Measurements from ENCODE around the gene DISC1.

Gene DISC1

DNA sequence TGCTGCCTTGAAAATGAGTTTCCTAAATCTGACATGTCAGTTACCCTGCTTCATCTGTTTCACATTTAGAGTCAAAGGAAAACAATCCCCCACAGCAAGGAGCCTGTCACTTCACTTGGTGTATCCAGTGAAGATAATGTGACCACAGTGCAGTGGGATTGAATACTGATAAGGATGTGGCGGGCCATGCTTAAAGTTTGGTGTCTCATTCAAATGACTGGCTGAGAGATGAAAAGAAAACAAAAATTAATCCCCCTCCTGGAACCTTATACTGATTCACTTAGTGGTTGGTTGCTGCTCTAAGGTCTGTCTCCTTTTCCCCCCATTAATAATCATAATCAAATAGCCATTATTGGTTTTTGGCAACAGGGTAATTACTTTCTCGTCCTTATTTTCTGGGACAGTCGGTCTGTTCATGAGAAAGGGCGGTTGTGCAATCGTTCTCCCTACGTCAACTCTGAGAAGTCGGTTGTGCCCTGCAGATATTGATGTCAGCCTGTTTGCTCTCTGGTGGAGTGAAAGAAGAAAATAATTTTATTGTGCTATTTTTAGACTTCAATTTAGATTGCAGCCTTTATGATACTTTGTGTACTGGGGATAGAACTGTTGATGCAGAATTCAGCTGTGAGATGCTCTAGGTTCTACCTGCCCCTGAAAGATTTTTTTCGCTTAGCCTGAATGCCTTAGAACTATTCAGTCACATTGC is 360.2 kb downstream of the DISC1 start:
- Mint-ChIP-seq H3K27ac (no peak overlapping the region), H3K36me3 (no peaks in the 10 kb centered on the region), H3K9me3 (no peaks in the 10 kb centered on the region), H3K4me1 (no peaks in the 10 kb centered on the region), H3K4me3 (no peak overlapping the region), H3K27me3 (no peaks in the 10 kb centered on the region)
- CTCF ChIA-PET, result no interaction called here
- no peak for DNase-seq

- CTCF ChIA-PET, result no interaction called here
- DNase-seq, result no peak
- Mint-ChIP-seq H3K27me3 (no peaks in the 10 kb centered on the region), H3K4me1 (no peaks in the 10 kb centered on the region), H3K27ac (no peak overlapping the region), H3K9me3 (no peaks in the 10 kb centered on the region), H3K36me3 (no peaks in the 10 kb centered on the region), H3K4me3 (no peak overlapping the region)
These were observed 363.8 kb downstream of the DISC1 start for GRCh38 chr1:231990388-231990787.

DNA sequence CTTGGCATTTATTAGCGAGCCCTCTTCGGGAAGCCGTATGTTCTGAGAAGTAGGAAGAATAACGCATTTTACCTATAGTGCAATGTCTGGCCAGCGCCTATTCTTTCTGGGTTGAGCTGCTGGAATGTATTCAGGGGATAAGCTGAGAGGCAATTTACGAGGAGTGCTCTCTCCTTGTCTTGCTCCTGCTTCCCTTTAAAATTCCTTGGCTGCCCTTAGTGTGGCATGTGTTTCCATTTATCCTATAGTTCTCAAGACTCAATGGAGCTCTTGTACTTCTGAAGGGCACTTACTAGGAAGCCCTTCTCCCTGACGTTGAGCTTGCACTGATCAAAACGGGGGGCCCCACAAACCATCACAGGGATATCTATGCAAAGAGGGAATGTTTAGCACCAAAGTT is 364.6 kb downstream of the DISC1 start:
- no peaks in the 10 kb centered on the region for H3K27me3 Mint-ChIP-seq
- H3K9me3 Mint-ChIP-seq, result no peaks in the 10 kb centered on the region
- no peaks in the 10 kb centered on the region for H3K36me3 Mint-ChIP-seq
- no peak for DNase-seq
- no peak overlapping the region for H3K4me3 Mint-ChIP-seq
- CTCF ChIA-PET, result no interaction called here
- H3K27ac Mint-ChIP-seq, result no peak overlapping the region
- no peaks in the 10 kb centered on the region for H3K4me1 Mint-ChIP-seq

- DNase-seq, result no peak
- H3K4me3 Mint-ChIP-seq, result no peak overlapping the region
- CTCF ChIA-PET, result no interaction called here
- H3K27ac Mint-ChIP-seq, result no peak overlapping the region
- H3K4me1 Mint-ChIP-seq, result no peaks in the 10 kb centered on the region
- no peaks in the 10 kb centered on the region for H3K36me3 Mint-ChIP-seq
- no peaks in the 10 kb centered on the region for H3K27me3 Mint-ChIP-seq
- H3K9me3 Mint-ChIP-seq, result no peaks in the 10 kb centered on the region
These were observed 367.4 kb downstream of the DISC1 start for GRCh38 chr1:231993968-231994455.

DNA sequence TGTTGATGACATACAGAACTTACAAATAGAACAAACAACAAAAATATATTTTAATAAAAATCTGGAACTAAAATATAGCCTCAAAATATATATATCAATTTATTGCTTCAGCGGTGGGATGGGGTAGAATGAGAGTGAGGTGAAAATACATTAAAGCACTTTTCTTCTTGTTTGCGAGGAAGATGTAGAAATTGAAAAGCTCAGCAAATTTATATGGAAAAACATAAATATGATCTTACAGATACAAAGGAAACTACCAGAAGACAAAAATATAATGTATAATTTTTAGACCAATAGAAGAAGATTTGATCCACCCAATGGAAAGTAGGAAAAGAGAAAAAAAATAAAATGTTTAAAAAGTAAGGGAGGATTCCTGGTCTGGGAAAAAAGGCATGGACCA is 372.2 kb downstream of the DISC1 start:
- no peaks in the 10 kb centered on the region for H3K36me3 Mint-ChIP-seq
- no peak overlapping the region for H3K27ac Mint-ChIP-seq
- peaks cover 5% of the 10 kb centered on the region for H3K27me3 Mint-ChIP-seq
- H3K4me3 Mint-ChIP-seq, result no peak overlapping the region
- H3K9me3 Mint-ChIP-seq, result peaks cover 2% of the 10 kb centered on the region
- DNase-seq, result no peak
- H3K4me1 Mint-ChIP-seq, result no peaks in the 10 kb centered on the region
- CTCF ChIA-PET, result no interaction called here

- no peaks in the 10 kb centered on the region for H3K27me3 Mint-ChIP-seq
- no peak for DNase-seq
- no peak overlapping the region for H3K4me3 Mint-ChIP-seq
- H3K9me3 Mint-ChIP-seq, result no peaks in the 10 kb centered on the region
- H3K4me1 Mint-ChIP-seq, result peaks cover 3% of the 10 kb centered on the region
- CTCF ChIA-PET, result no interaction called here
- H3K27ac Mint-ChIP-seq, result no peak overlapping the region
- no peaks in the 10 kb centered on the region for H3K36me3 Mint-ChIP-seq
These were observed 378.7 kb downstream of the DISC1 start for GRCh38 chr1:232005300-232005699.

GRCh38 chr1:232009741-232010140 is 383.2 kb downstream of the DISC1 start:
- Mint-ChIP-seq H3K27me3 (no peaks in the 10 kb centered on the region), H3K36me3 (no peaks in the 10 kb centered on the region), H3K4me1 (peaks cover 3% of the 10 kb centered on the region), H3K27ac (no peak overlapping the region), H3K4me3 (no peak overlapping the region), H3K9me3 (no peaks in the 10 kb centered on the region)
- CTCF ChIA-PET, result no interaction called here
- no peak for DNase-seq

- no peak overlapping the region for H3K4me3 Mint-ChIP-seq
- H3K9me3 Mint-ChIP-seq, result no peaks in the 10 kb centered on the region
- no peak for DNase-seq
- H3K27ac Mint-ChIP-seq, result no peak overlapping the region
- CTCF ChIA-PET, result no interaction called here
- H3K4me1 Mint-ChIP-seq, result no peaks in the 10 kb centered on the region
- H3K27me3 Mint-ChIP-seq, result no peaks in the 10 kb centered on the region
- H3K36me3 Mint-ChIP-seq, result no peaks in the 10 kb centered on the region
These were observed 385.4 kb downstream of the DISC1 start for GRCh38 chr1:232011961-232012360.

DNA sequence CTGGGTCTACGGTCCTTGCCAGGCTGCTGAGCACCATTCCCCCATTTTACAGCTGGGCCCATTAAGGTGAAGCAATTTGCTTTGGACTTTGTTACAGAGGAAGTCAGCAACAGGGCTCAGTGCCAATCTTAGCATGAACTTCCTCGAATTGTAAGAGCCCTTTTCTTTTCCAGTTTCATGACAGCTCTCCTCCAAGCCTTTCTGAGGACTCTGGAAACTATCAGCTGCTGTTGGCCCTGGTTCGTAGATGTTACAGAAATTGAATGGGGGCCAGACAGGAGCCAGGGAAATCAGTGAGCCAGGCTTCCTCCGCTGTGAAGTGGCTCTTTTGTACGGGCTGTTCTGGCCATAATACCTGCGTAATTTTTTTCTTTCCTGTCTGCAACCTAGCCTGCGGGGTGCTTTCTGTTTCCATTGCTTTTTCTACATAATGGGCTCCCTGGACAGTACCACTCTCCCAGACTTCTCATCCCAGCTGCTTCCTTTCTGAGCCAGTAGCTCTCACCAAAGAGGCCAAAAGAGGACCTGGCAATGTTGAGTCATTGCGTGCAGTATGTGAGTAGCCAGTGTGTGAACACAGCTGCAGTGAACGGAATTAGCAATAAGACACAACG is 386.3 kb downstream of the DISC1 start:
- H3K27ac Mint-ChIP-seq, result no peak overlapping the region
- no peaks in the 10 kb centered on the region for H3K9me3 Mint-ChIP-seq
- DNase-seq, result no peak
- H3K4me3 Mint-ChIP-seq, result no peak overlapping the region
- no peaks in the 10 kb centered on the region for H3K36me3 Mint-ChIP-seq
- no peaks in the 10 kb centered on the region for H3K4me1 Mint-ChIP-seq
- CTCF ChIA-PET, result no interaction called here
- H3K27me3 Mint-ChIP-seq, result no peaks in the 10 kb centered on the region

GRCh38 chr1:232014941-232015340 is 388.4 kb downstream of the DISC1 start:
- CTCF ChIA-PET, result no interaction called here
- DNase-seq, result no peak
- Mint-ChIP-seq H3K4me1 (no peaks in the 10 kb centered on the region), H3K27me3 (no peaks in the 10 kb centered on the region), H3K36me3 (no peaks in the 10 kb centered on the region), H3K9me3 (no peaks in the 10 kb centered on the region), H3K27ac (no peak overlapping the region), H3K4me3 (no peak overlapping the region)

GRCh38 chr1:232016616-232017015 is 390.0 kb downstream of the DISC1 start:
- Mint-ChIP-seq H3K36me3 (no peaks in the 10 kb centered on the region), H3K27ac (no peak overlapping the region), H3K9me3 (no peaks in the 10 kb centered on the region), H3K27me3 (no peaks in the 10 kb centered on the region), H3K4me3 (no peak overlapping the region), H3K4me1 (no peaks in the 10 kb centered on the region)
- DNase-seq, result no peak
- CTCF ChIA-PET, result interaction anchor here (1.1 kb wide), 1 partner anchor 150 kb away, joined by 3 read pairs; no protein-coding TSS in a partner anchor

- DNase-seq, result no peak
- Mint-ChIP-seq H3K4me1 (no peaks in the 10 kb centered on the region), H3K27ac (no peak overlapping the region), H3K9me3 (no peaks in the 10 kb centered on the region), H3K27me3 (no peaks in the 10 kb centered on the region), H3K36me3 (no peaks in the 10 kb centered on the region), H3K4me3 (no peak overlapping the region)
- CTCF ChIA-PET, result interaction anchor here (1.1 kb wide), 1 partner anchor 151 kb away, joined by 3 read pairs; no protein-coding TSS in a partner anchor
These were observed 390.5 kb downstream of the DISC1 start for GRCh38 chr1:232017057-232017456.

DNA sequence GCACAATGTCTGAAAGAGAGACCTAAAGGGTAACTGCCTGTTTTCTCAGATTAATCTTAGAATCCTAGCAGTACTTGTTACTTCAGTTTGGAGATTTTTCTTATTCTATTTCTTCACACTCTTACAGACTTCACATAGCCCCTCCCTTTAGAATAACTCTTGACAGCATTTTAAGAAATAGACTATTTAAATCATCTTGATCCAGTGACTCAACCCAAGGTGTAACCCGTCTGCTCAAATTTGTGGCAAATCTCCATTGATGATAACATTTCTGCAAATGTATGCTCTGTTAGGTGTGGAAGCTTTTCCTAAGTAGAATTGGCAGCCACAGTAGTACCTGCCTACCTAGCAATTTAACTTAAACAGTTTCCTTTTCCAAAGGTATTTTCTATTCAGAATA is 391.2 kb downstream of the DISC1 start:
- H3K4me3 Mint-ChIP-seq, result no peak overlapping the region
- H3K27ac Mint-ChIP-seq, result no peak overlapping the region
- no peaks in the 10 kb centered on the region for H3K4me1 Mint-ChIP-seq
- DNase-seq, result no peak
- CTCF ChIA-PET, result no interaction called here
- no peaks in the 10 kb centered on the region for H3K36me3 Mint-ChIP-seq
- H3K9me3 Mint-ChIP-seq, result no peaks in the 10 kb centered on the region
- no peaks in the 10 kb centered on the region for H3K27me3 Mint-ChIP-seq

- no peak overlapping the region for H3K27ac Mint-ChIP-seq
- H3K36me3 Mint-ChIP-seq, result no peaks in the 10 kb centered on the region
- H3K27me3 Mint-ChIP-seq, result no peaks in the 10 kb centered on the region
- CTCF ChIA-PET, result no interaction called here
- H3K4me1 Mint-ChIP-seq, result no peaks in the 10 kb centered on the region
- H3K4me3 Mint-ChIP-seq, result no peak overlapping the region
- no peaks in the 10 kb centered on the region for H3K9me3 Mint-ChIP-seq
- no peak for DNase-seq
These were observed 391.8 kb downstream of the DISC1 start for GRCh38 chr1:232018231-232019025.

DNA sequence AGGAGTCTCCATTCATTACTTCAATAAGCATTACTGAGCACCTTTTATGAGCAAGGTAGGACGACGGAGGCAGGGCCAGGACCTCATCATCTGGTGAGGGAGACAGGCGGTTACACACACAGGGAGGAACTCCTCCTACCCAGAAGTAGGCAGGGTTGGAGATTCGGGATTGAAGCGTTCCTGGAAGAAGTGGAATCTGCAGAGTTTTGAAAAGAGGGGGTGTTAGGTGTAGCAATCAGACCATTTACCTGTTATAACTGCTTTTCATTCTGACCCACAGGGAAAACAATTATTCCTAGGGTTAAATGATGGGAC is 392.4 kb downstream of the DISC1 start:
- Mint-ChIP-seq H3K27ac (no peak overlapping the region), H3K27me3 (no peaks in the 10 kb centered on the region), H3K9me3 (no peaks in the 10 kb centered on the region), H3K4me3 (no peak overlapping the region), H3K36me3 (no peaks in the 10 kb centered on the region), H3K4me1 (no peaks in the 10 kb centered on the region)
- CTCF ChIA-PET, result no interaction called here
- no peak for DNase-seq

All from activated naive CD4-positive, alpha-beta T cell treated with anti-CD3 and anti-CD28 coated beads, Interleukin-2, amount 10 ng/mL, durations not matched to agents 7 days and 5 days (primary cell).